C4-2B (cell line): ENCODE measurements around the gene CCDC88C.

Experiments
- CTCF ChIP-seq: fragments of 450-650 bp; conservative IDR thresholded peaks from 2 replicates; pipeline ENCODE4 v1.5.1; 2017; ENCODE audit warnings: mild to moderate bottlenecking
- ZFX ChIP-seq: fragments of 450-650 bp; IDR thresholded peaks from 2 replicates; pipeline ENCODE4 v1.6.1; 2017

GRCh38 chr14:91330096-91330696, 87.4 kb downstream of the CCDC88C start:
- TF ChIP-seq CTCF, result no peak
- no peak for TF ChIP-seq ZFX
